Heart left ventricle (tissue), 13 donors: ENCODE data around the gene KLHL29.

Source experiments
- POLR2A ChIP-seq, 2 donors: fragments of 450-650 bp; IDR thresholded peaks; one replicate each; pipeline ENCODE4 v1.6.1; 2017; ENCODE audit warnings: antibody characterized with exemption in 2 of 2, mild to moderate bottlenecking in 2 of 2, moderate library complexity in 2 of 2
- TF ChIP-seq, protein P1 (sequence below), 12 donors: fragments of 200-600 bp; sonication (generic) in 4 of 12; IDR thresholded peaks; one replicate each; pipeline versions ENCODE4 v1.5.0 to v1.8.0; 2018 to 2022; ENCODE audit warnings: antibody characterized with exemption in 12 of 12, mild to moderate bottlenecking in 5 of 12
- donor health status: ischemic (EF 13 %, LVEDD 7.1; RV severe dilation, severe dysfunction).
- donor health status: DM: no; HTN: yes; CAD: no.
- donor health status: DM: no; HTN: no; CAD: no.
- donor health status: ischemic (EF 25% LVEDD 6.9; RV normal size, moderate dysfunction).
- donor health status: ischemic (EF 25% LVEDD 5.7; RV mildly dilated, moderate dysfunction).
- donor health status: ischemic (EF 35%, LVEDD 5.7; RV mildly dilated, moderate dysfunction).
- donor health status: nonischemic (EF 11% LVEDD 7.7; RV severe dilation, severe dysfunction).
- donor health status: DM: yes; HTN: yes; CAD: no.
- donor health status: PGD.
- donor health status: ischemic (EF 29% LVEDD 5.4; RV normal size, mild dysfunction).
- donor health status: nonischemic (EF 23%, LVEDD 6.1; RV moderate dilation, normal function).

DNA sequence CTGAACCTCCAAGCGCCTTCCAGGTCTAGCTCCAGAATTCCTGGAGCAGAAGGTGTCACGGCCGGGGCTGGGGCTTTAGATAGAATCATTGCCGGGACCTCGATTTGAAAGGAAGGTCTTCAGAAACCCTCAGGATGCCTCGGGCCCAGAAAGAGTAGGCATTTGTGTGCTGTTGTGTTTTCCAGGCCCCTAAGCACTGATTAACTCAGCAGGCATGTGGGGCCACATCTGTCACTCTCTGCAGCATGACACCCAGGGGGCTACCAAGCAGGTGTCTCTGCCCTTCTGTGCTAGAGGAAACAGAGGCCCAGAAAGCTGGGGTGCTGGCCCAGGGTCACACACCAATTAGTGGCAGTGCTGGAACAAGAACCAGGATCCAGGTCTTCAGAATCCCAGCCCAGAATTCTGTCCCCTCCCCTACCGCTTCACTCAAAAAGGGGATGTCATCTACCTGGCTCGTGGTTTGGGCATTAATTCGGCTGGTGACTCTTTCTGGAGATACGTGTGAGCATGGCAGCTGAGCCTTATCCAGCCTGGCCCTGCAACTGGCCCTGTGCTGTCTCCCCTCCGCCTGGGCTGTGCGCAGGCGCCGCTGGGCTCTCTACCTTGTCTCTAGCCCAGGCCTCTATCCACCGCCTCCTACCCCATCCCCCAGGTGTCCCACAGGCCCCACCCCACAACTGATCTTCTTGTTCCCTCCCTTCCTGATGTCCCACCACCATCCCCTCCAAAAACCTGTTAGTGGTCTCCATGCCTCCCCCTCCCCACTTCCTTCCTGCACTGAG is 296.6 kb downstream of the KLHL29 start:
- TF ChIP-seq, protein P1, sequence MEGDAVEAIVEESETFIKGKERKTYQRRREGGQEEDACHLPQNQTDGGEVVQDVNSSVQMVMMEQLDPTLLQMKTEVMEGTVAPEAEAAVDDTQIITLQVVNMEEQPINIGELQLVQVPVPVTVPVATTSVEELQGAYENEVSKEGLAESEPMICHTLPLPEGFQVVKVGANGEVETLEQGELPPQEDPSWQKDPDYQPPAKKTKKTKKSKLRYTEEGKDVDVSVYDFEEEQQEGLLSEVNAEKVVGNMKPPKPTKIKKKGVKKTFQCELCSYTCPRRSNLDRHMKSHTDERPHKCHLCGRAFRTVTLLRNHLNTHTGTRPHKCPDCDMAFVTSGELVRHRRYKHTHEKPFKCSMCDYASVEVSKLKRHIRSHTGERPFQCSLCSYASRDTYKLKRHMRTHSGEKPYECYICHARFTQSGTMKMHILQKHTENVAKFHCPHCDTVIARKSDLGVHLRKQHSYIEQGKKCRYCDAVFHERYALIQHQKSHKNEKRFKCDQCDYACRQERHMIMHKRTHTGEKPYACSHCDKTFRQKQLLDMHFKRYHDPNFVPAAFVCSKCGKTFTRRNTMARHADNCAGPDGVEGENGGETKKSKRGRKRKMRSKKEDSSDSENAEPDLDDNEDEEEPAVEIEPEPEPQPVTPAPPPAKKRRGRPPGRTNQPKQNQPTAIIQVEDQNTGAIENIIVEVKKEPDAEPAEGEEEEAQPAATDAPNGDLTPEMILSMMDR (IDR thresholded peaks at IDR 0.05): no peak
- no peak for TF ChIP-seq POLR2A (IDR thresholded peaks at IDR 0.05)
